HepG2 (cell line): Measurements from ENCODE around the gene ADCY7. TPM values are rescaled to one million over a fixed set of nuclear protein-coding genes. Genes with fewer than 3 reads are reported as not detected.

Experiments used
- AGO2 ChIP-seq: fragments of 200-400 bp; formaldehyde crosslinking; optimal IDR thresholded peaks from 2 replicates; pipeline ENCODE3; 2017; ENCODE audit warnings: mild to moderate bottlenecking, low read depth, low read length, moderate library complexity
- BRD4 ChIP-seq: sonication (generic); formaldehyde crosslinking; IDR thresholded peaks from 2 replicates; pipeline ENCODE4 v1.4.0; 2020; ENCODE audit warnings: missing genetic modification reagents
- ELF1 ChIP-seq: sonication (generic); formaldehyde crosslinking; IDR thresholded peaks from 2 replicates; pipeline ENCODE4 v1.4.0; 2020; ENCODE audit warnings: missing genetic modification reagents
- EP300 ChIP-seq, 3 experiments: sonication (generic) in 1 of 3; formaldehyde crosslinking in 1 of 3; IDR thresholded peaks; 2 replicates each; pipeline versions ENCODE4 v1.5.1 to v1.6.1; 2011 to 2020; ENCODE audit warnings: low read depth in 2 of 3, low read length in 2 of 3, borderline replicate concordance in 1 of 3, improper control_type of control experiment in 1 of 3, mild to moderate bottlenecking in 1 of 3, missing genetic modification reagents in 1 of 3, moderate library complexity in 1 of 3
- GFI1 ChIP-seq: sonication (generic); formaldehyde crosslinking; IDR thresholded peaks from 2 replicates; pipeline ENCODE4 v1.5.0; 2020; ENCODE audit warnings: missing genetic modification reagents, mild to moderate bottlenecking, borderline replicate concordance
- KAT8 ChIP-seq: IDR thresholded peaks from 2 replicates; pipeline ENCODE4 v1.6.1; 2016; ENCODE audit warnings: missing genetic modification reagents, missing compliant biosample characterization
- MED1 ChIP-seq: sonication (generic); formaldehyde crosslinking; IDR thresholded peaks from 2 replicates; pipeline ENCODE4 v1.4.0; 2020; ENCODE audit warnings: missing genetic modification reagents
- PAXIP1 ChIP-seq: sonication (generic); formaldehyde crosslinking; conservative IDR thresholded peaks from 2 replicates; pipeline ENCODE4 v1.4.0; 2020; ENCODE audit warnings: mild to moderate bottlenecking, missing genetic modification reagents, moderate library complexity
- RFX3 ChIP-seq: IDR thresholded peaks from 2 replicates; pipeline ENCODE4 v1.6.1; 2016; ENCODE audit warnings: missing biosample characterization, missing genetic modification reagents
- RNF219 ChIP-seq: sonication (generic); formaldehyde crosslinking; IDR thresholded peaks from 2 replicates; pipeline ENCODE4 v1.5.0; 2020; ENCODE audit warnings: mild to moderate bottlenecking, missing genetic modification reagents
- SOX13 ChIP-seq, 3 experiments: fragments of 450-650 bp in 1 of 3; sonication (generic) in 1 of 3; formaldehyde crosslinking in 1 of 3; IDR thresholded peaks in 2 of 3; conservative IDR thresholded peaks in 1 of 3; 2 replicates each; pipeline versions ENCODE4 v1.5.0 to v1.6.1; 2016 to 2020; ENCODE audit warnings: antibody characterized with exemption in 1 of 3, mild to moderate bottlenecking in 1 of 3, missing compliant biosample characterization in 1 of 3, missing genetic modification reagents in 1 of 3, moderate library complexity in 1 of 3
- SOX5 ChIP-seq: IDR thresholded peaks from 2 replicates; pipeline ENCODE4 v1.6.1; 2016; ENCODE audit warnings: borderline replicate concordance
- TARDBP ChIP-seq: sonication (generic); formaldehyde crosslinking; IDR thresholded peaks from 2 replicates; pipeline ENCODE4 v1.8.0; 2022; ENCODE audit warnings: mild to moderate bottlenecking, missing genetic modification reagents
- ZFX ChIP-seq: sonication (generic); formaldehyde crosslinking; IDR thresholded peaks from 2 replicates; pipeline ENCODE4 v1.4.0; 2020; ENCODE audit warnings: mild to moderate bottlenecking, low read depth, missing genetic modification reagents, moderate library complexity
- ZNF879 ChIP-seq: sonication (generic); formaldehyde crosslinking; IDR thresholded peaks from 2 replicates; pipeline ENCODE4 v1.8.1; 2023; ENCODE audit warnings: missing genetic modification reagents
- polyA plus RNA-seq, 8 experiments: library from polyadenylated mRNA; depleted of rRNA in 3 of 8; stranded (reverse) in 7 of 8; unstranded in 1 of 8; fragments of >200 nt; fragmentation: Illumina TruSeq in 4 of 8; extraction: Trizol in 4 of 8; gene quantifications; 2 replicates each; pipeline versions ENCODE4 v1.2.1 to v1.2.3, GENCODE V29; 2011 to 2016; ENCODE audit warnings: low read depth in 4 of 8, missing spikeins in 1 of 8, mixed read lengths in 1 of 8; ENCODE audit not compliant: insufficient read depth in 1 of 8
- total RNA-seq, 5 experiments: library from RNA; depleted of rRNA; stranded (reverse); fragments of >200 nt; fragmentation: Illumina TruSeq; extraction: Trizol; gene quantifications; 2 replicates each; pipeline ENCODE4 v1.2.3, GENCODE V29; 2016; ENCODE audit warnings: low read depth in 1 of 5
- TF ChIP-seq, protein P1 (sequence below): sonication (generic); formaldehyde crosslinking; IDR thresholded peaks from 2 replicates; pipeline ENCODE4 v1.5.0; 2020; ENCODE audit warnings: mild to moderate bottlenecking, missing genetic modification reagents
- TF ChIP-seq, protein P2 (sequence below): IDR thresholded peaks from 2 replicates; pipeline ENCODE4 v1.6.1; 2016; ENCODE audit warnings: missing compliant biosample characterization, missing genetic modification reagents, borderline replicate concordance

ADCY7 gene
- total and polyA plus RNA-seq, 2 of the 13 experiments (the other 11 are each of a cell fraction or from before 2014, with no cell fraction given), result 2.2 to 4.3 TPM

DNA sequence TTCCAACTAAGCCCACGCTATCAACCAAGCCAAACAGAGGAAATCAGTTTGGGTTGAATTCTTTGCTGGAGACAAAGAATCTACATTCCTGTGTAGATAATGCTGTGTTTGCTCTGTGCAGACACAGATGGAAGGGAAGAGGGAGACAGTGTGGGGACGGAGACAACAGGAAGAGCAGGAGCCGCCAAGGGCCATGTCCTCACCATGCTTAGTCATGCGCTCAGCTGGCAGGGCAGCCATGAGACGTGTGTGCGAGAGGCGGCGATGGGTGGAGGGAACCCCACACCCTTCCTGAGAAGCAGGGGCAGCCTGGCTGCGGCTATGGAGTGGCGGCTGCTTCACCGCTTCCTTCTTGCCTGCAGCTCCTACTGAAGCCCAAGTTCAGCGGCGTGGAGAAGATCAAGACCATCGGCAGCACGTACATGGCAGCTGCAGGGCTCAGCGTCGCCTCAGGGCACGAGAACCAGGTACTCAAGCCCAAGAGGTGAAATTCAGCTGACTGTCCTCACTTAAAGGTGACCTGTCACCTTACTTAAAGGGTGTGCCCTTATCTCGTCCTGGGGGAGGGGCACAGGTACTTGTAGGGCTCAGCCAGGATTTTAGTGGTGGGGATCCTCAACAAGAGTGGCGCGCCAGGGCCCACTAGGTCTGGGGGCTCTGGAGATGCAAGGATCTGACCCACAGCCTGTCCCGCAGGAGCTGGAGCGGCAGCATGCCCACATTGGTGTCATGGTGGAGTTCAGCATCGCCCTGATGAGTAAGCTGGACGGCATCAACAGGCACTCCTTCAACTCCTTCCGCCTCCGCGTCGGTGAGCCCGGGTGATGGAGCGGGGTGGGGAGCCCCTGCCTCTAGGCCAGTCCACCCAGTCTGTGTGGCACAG lies 47.5 kb downstream of the ADCY7 start (continued):
- TF ChIP-seq TARDBP (CRISPR knock-in tag) (peak; percentile 56; the same call in 1 of the 2 replicates), ZNF879 (CRISPR knock-in tag) (no peak), ELF1 (CRISPR knock-in tag) (peak; percentile 70), EP300 (IDR thresholded peaks at IDR 0.05; ENCODE audit: low read depth in 2 of 2, low read length in 2 of 2) (peak in 1 of 2 experiments; percentile 51; a peak in 1 of 4 replicates), EP300 (CRISPR knock-in tag; IDR thresholded peaks at IDR 0.05; ENCODE audit: borderline replicate concordance) (peak; percentile 87), AGO2 (peak; percentile 73), PAXIP1 (CRISPR knock-in tag) (peak; percentile 40; the same call in 1 of the 2 replicates), MED1 (CRISPR knock-in tag) (peak; percentile 68), GFI1 (CRISPR knock-in tag) (peak; percentile 59; the same call in 1 of the 2 replicates), RNF219 (CRISPR knock-in tag) (no peak), SOX5 (CRISPR knock-in tag) (peak; percentile 84), RFX3 (CRISPR knock-in tag) (no peak), KAT8 (CRISPR knock-in tag) (0 out of 2 replicates have a peak, but pooled peaks have one; percentile 41), SOX13 (IDR thresholded peaks at IDR 0.05) (peak; percentile 65), SOX13 (CRISPR knock-in tag; conservative IDR thresholded peaks at IDR 0.05 in 1 of 2, IDR thresholded peaks at IDR 0.05 in 1 of 2) (peak in 1 of 2 experiments; percentile 90; a peak in 2 of 4 replicates), BRD4 (0 out of 2 replicates have a peak, but pooled peaks have one; percentile 48), ZFX (CRISPR knock-in tag) (no peak)
- TF ChIP-seq, protein P1, sequence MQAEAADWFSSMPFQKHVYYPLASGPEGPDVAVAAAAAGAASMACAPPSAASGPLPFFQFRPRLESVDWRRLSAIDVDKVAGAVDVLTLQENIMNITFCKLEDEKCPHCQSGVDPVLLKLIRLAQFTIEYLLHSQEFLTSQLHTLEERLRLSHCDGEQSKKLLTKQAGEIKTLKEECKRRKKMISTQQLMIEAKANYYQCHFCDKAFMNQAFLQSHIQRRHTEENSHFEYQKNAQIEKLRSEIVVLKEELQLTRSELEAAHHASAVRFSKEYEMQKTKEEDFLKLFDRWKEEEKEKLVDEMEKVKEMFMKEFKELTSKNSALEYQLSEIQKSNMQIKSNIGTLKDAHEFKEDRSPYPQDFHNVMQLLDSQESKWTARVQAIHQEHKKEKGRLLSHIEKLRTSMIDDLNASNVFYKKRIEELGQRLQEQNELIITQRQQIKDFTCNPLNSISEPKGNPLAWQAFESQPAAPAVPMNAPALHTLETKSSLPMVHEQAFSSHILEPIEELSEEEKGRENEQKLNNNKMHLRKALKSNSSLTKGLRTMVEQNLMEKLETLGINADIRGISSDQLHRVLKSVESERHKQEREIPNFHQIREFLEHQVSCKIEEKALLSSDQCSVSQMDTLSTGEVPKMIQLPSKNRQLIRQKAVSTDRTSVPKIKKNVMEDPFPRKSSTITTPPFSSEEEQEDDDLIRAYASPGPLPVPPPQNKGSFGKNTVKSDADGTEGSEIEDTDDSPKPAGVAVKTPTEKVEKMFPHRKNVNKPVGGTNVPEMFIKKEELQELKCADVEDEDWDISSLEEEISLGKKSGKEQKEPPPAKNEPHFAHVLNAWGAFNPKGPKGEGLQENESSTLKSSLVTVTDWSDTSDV (CRISPR knock-in tag), result no peak
- TF ChIP-seq, protein P2, sequence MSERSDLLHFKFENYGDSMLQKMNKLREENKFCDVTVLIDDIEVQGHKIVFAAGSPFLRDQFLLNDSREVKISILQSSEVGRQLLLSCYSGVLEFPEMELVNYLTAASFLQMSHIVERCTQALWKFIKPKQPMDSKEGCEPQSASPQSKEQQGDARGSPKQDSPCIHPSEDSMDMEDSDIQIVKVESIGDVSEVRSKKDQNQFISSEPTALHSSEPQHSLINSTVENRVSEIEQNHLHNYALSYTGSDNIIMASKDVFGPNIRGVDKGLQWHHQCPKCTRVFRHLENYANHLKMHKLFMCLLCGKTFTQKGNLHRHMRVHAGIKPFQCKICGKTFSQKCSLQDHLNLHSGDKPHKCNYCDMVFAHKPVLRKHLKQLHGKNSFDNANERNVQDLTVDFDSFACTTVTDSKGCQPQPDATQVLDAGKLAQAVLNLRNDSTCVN (CRISPR knock-in tag), result no peak
